K562 (cell line): ENCODE measurements around the gene EMC6. TPM values are rescaled to one million over a fixed set of nuclear protein-coding genes. Genes with fewer than 3 reads are reported as not detected.

Experiments
- polyA plus RNA-seq, 8 experiments: library from polyadenylated mRNA; depleted of rRNA in 4 of 8; stranded (reverse) in 5 of 8; unstranded in 3 of 8; fragments of >200 nt; fragmentation: Nextera tagmentation in 2 of 8; fragmentation: Illumina TruSeq in 1 of 8; extraction: Ambion mirVana in 2 of 8; extraction: Trizol in 1 of 8; gene quantifications; 2 replicates each; pipeline versions ENCODE4 v1.2.1 to v1.2.3, GENCODE V29; 2011 to 2014; ENCODE audit warnings: inconsistent platforms in 1 of 8, missing spikeins in 1 of 8
- total RNA-seq, 7 experiments: library from RNA; depleted of rRNA in 6 of 7; stranded (reverse); fragments of >200 nt in 6 of 7; fragmentation: Illumina TruSeq in 2 of 7; extraction: Trizol in 2 of 7; gene quantifications; 2 replicates each; pipeline versions ENCODE4 v1.2.1 to v1.2.3, GENCODE V29; 2011 to 2021; ENCODE audit warnings: low replicate concordance in 1 of 7
- TF ChIP-seq, protein P1 (sequence below), 2 experiments: fragments of 450-650 bp; IDR thresholded peaks; 2 replicates each; pipeline ENCODE4 v1.6.1; 2016; ENCODE audit warnings: mild to moderate bottlenecking in 2 of 2, borderline replicate concordance in 1 of 2, low read depth in 1 of 2, moderate library complexity in 1 of 2

The EMC6 gene
- total and polyA plus RNA-seq, 9 of the 15 experiments (the other 6 are each of a cell fraction or from before 2014, with no cell fraction given) = 2.9 to 136 (median 24.9) TPM

DNA sequence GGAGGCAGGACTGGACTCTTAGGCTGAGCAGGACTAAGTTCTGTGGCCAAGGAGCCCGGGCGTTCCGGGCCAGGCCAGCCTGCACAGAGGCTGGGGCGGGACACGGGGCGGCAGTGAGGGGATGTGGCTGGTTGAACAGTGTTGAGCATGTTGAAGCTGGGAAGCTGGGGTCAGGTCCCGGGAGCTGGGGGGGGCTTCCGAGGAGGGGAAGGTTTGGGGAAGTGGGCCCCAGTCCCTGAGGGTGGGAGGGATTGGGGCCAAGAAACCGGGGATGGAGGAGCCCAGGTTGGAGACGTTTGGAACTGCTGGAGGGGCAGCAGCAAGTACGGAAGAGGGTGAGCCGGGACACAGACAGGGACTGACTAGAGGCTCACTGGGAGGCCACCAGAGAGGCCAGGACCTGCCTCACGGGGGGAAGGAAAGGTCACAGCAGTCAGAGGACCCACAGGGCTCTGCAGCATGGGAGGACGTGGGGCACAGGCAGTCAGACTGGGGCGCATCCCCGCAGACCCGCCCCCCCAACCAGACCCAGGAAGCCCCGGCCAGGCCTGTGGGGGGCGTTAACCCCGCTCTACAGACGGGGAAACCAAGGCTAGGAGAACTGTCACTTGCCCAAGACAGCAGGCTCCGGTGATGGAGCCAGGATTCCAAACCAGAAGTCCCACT is 9.7 kb upstream of the EMC6 start (continued):
- TF ChIP-seq, protein P1, sequence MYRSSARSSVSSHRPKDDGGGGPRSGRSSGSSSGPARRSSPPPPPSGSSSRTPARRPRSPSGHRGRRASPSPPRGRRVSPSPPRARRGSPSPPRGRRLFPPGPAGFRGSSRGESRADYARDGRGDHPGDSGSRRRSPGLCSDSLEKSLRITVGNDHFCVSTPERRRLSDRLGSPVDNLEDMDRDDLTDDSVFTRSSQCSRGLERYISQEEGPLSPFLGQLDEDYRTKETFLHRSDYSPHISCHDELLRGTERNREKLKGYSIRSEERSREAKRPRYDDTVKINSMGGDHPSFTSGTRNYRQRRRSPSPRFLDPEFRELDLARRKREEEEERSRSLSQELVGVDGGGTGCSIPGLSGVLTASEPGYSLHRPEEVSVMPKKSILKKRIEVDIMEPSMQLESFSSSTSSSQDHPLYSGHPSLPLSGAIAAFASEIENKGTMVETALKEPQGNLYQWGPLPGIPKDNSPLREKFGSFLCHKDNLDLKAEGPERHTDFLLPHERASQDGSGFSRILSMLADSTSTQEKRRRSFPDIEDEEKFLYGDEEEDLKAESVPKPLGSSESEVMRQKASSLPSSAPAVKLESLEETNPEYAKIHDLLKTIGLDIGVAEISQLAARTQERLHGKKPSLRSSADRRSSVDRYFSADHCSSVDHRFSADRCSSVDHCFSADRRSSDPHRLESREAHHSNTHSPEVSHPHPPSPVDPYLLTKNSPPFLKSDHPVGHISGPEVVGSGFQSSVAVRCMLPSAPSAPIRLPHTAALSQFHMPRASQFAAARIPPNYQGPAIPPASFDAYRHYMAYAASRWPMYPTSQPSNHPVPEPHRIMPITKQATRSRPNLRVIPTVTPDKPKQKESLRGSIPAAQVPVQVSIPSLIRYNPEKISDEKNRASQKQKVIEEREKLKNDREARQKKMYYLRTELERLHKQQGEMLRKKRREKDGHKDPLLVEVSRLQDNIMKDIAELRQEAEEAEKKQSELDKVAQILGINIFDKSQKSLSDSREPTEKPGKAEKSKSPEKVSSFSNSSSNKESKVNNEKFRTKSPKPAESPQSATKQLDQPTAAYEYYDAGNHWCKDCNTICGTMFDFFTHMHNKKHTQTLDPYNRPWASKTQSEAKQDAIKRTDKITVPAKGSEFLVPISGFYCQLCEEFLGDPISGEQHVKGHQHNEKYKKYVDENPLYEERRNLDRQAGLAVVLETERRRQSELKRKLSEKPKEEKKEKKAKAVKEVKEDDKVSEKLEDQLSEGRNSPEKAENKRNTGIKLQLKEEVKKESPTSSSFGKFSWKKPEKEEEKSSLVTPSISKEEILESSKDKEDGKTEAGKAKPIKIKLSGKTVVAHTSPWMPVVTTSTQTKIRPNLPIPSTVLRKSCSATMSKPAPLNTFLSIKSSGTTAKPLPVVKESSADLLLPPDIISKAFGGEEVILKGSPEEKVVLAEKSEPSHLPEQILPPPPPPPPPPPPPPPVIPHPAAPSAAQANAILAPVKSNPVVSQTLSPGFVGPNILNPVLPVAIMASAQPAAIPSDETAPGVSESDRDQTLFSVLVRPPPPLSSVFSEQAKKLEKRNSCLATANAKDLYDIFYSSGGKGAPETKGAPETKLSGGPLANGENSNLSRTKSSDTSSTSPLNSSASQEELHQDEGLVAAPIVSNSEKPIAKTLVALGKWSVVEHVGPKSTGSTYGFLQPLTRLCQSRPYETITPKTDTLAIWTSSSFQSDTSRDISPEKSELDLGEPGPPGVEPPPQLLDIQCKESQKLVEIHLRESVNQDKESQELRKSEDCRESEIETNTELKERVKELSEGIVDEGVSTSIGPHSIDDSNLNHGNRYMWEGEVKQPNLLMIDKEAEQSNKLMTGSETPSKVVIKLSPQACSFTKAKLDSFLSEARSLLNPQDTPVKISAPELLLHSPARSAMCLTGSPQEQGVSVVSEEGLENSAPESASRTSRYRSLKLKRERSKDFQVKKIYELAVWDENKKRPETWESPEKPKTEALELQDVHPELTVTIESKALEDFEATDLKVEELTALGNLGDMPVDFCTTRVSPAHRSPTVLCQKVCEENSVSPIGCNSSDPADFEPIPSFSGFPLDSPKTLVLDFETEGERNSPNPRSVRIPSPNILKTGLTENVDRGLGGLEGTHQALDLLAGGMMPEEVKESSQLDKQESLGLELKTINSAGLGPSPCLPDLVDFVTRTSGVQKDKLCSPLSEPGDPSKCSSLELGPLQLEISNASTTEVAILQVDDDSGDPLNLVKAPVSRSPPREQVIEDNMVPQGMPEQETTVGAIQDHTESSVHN (IDR thresholded peaks at IDR 0.05; ENCODE audit: borderline replicate concordance in 1 of 2, low read depth in 1 of 2) = no peak
